CD4-positive, alpha-beta T cell (primary cell): ENCODE measurements around the gene RIMS1. TPM values are rescaled to one million over a fixed set of nuclear protein-coding genes. Genes with fewer than 3 reads are reported as not detected.

ENCODE experiments used
- ATAC-seq: fragments of 200-7000 bp; cut with Tn5 transposase; one replicate; pipeline ENCODE4 v1.10.0; 2022; ENCODE audit warnings: mild to moderate bottlenecking; ENCODE audit not compliant: poor library complexity
- CTCF ChIA-PET: fragments of 350-600 bp; sonication (Branson Sonifier 250); formaldehyde crosslinking; loops from one replicate; lab custom pipeline; 2021; ENCODE audit warnings: antibody characterized with exemption, inconsistent platforms; lab: Charles Lee
- POLR2A ChIA-PET: fragments of 350-600 bp; sonication (Branson Sonifier 250); formaldehyde crosslinking; loops from one replicate; lab custom pipeline; 2021; ENCODE audit warnings: antibody characterized with exemption, inconsistent platforms; lab: Charles Lee
- DNase-seq, 14 experiments: peaks; one replicate each; pipeline ENCODE4 v3.0.0-alpha.2; 2013 to 2020; ENCODE audit warnings: mixed read lengths in 2 of 14
- H3K27ac ChIP-seq, 2 donors: one replicate each; pipeline versions ENCODE4 v1.5.1 to v1.7.0; 2013; ENCODE audit warnings: low read length in 2 of 2, low read depth in 1 of 2, mild to moderate bottlenecking in 1 of 2
- H3K27me3 ChIP-seq, 2 experiments: 1 replicate in 1 of 2; 2 replicates in 1 of 2; pipeline versions ENCODE4 v1.6.1 to v1.7.0; 2013; ENCODE audit warnings: low read length in 2 of 2, control low read depth in 1 of 2, mild to moderate bottlenecking in 1 of 2, moderate library complexity in 1 of 2; ENCODE audit not compliant: insufficient read depth in 2 of 2, control insufficient read depth in 1 of 2
- H3K36me3 ChIP-seq: one replicate; pipeline ENCODE4 v1.6.1; 2013; ENCODE audit warnings: low read length, control low read depth; ENCODE audit not compliant: insufficient read depth
- H3K4me1 ChIP-seq: one replicate; pipeline ENCODE4 v1.6.1; 2013; ENCODE audit warnings: low read length, control low read depth; ENCODE audit not compliant: insufficient read depth
- H3K4me3 ChIP-seq: one replicate; pipeline ENCODE4 v1.5.1; 2013; ENCODE audit warnings: mild to moderate bottlenecking, low read length, moderate library complexity
- H3K9me3 ChIP-seq, 2 experiments: 1 replicate in 1 of 2; 2 replicates in 1 of 2; pipeline versions ENCODE4 v1.6.1 to v1.7.0; 2013; ENCODE audit warnings: low read length in 2 of 2, mild to moderate bottlenecking in 2 of 2, control low read depth in 1 of 2, moderate library complexity in 1 of 2; ENCODE audit not compliant: control insufficient read depth in 1 of 2, insufficient read depth in 1 of 2
- H3K27ac Mint-ChIP-seq: one replicate; pipeline ENCODE4 v1.8.0; 2020; ENCODE audit warnings: mixed read lengths
- H3K27me3 Mint-ChIP-seq: one replicate; pipeline ENCODE4 v1.8.0; 2021; ENCODE audit warnings: mixed read lengths
- H3K36me3 Mint-ChIP-seq: one replicate; pipeline ENCODE4 v1.8.0; 2021; ENCODE audit warnings: low read depth, mixed read lengths
- H3K4me1 Mint-ChIP-seq: one replicate; pipeline ENCODE4 v1.8.0; 2021; ENCODE audit warnings: low read depth, mixed read lengths
- H3K4me3 Mint-ChIP-seq: one replicate; pipeline ENCODE4 v1.8.0; 2020; ENCODE audit warnings: mild to moderate bottlenecking, mixed read lengths
- H3K9me3 Mint-ChIP-seq: one replicate; pipeline ENCODE4 v1.8.0; 2020; ENCODE audit warnings: mixed read lengths
- CTCF ChIP-seq: fragments of 200-600 bp; IDR thresholded peaks from one replicate; pipeline ENCODE4 v1.8.0; 2022; ENCODE audit warnings: antibody characterized with exemption, mild to moderate bottlenecking
- intact Hi-C, 2 experiments: fragments of 100-400 bp; cut with DNase I in 1 of 2; cut with micrococcal nuclease in 1 of 2; formaldehyde crosslinking; loops; one replicate each; pipeline versions ENCODE4 v1.15.1 to v1.9.0; 2023 to 2025; cut with DNase I, micrococcal nuclease
- total RNA-seq, 174 experiments: library from RNA in 2 of 174; stranded (reverse) in 2 of 174; gene quantifications; one replicate each; pipeline ENCODE4 v1.2.3 and lab custom pipeline; 2021 to 2026

Gene RIMS1
- total RNA-seq, 2 experiments from 2014 or later = not detected

GRCh38 chr6:72132427-72132826 is 246.1 kb downstream of the RIMS1 start:
- no peak for DNase-seq
- no peak overlapping the region for H3K27ac Mint-ChIP-seq
- H3K4me3 ChIP-seq = no peak overlapping the region
- intact Hi-C loops = no loop called here
- no peaks in the 10 kb centered on the region for H3K36me3 ChIP-seq
- H3K36me3 Mint-ChIP-seq = no peaks in the 10 kb centered on the region
- no peaks in the 10 kb centered on the region for H3K9me3 ChIP-seq
- no peaks in the 10 kb centered on the region for H3K27me3 Mint-ChIP-seq
- H3K27ac ChIP-seq = no peak overlapping the region
- H3K4me1 Mint-ChIP-seq = no peaks in the 10 kb centered on the region
- ATAC-seq = no peak
- ChIA-PET CTCF (no interaction called here), POLR2A (no interaction called here)
- H3K27me3 ChIP-seq = no peaks in the 10 kb centered on the region
- H3K4me1 ChIP-seq = no peaks in the 10 kb centered on the region
- H3K9me3 Mint-ChIP-seq = no peaks in the 10 kb centered on the region
- TF ChIP-seq CTCF = no peak
- H3K4me3 Mint-ChIP-seq = no peak overlapping the region

- ATAC-seq (no peak), DNase-seq (no peak)
- intact Hi-C loops = no loop called here
- H3K27ac Mint-ChIP-seq = no peak overlapping the region
- CTCF ChIA-PET = no interaction called here
- H3K4me1 Mint-ChIP-seq = no peaks in the 10 kb centered on the region
- H3K27me3 Mint-ChIP-seq = no peaks in the 10 kb centered on the region
- H3K4me3 ChIP-seq = no peak overlapping the region
- no peaks in the 10 kb centered on the region for H3K27me3 ChIP-seq
- no peak for TF ChIP-seq CTCF
- no peaks in the 10 kb centered on the region for H3K4me1 ChIP-seq
- no peaks in the 10 kb centered on the region for H3K9me3 Mint-ChIP-seq
- H3K27ac ChIP-seq = no peak overlapping the region
- no peak overlapping the region for H3K4me3 Mint-ChIP-seq
- no peaks in the 10 kb centered on the region for H3K36me3 ChIP-seq
- H3K36me3 Mint-ChIP-seq = no peaks in the 10 kb centered on the region
- POLR2A ChIA-PET = no interaction called here
- no peaks in the 10 kb centered on the region for H3K9me3 ChIP-seq
These were observed 246.5 kb downstream of the RIMS1 start for GRCh38 chr6:72132851-72133250.

GRCh38 chr6:72133324-72133723 is 247.0 kb downstream of the RIMS1 start:
- H3K4me3 ChIP-seq = no peak overlapping the region
- CTCF ChIA-PET = no interaction called here

More at GRCh38 chr6:72133324-72133723, 247.0 kb downstream of the RIMS1 start:
- no peaks in the 10 kb centered on the region for H3K4me1 Mint-ChIP-seq
- Histone ChIP-seq H3K4me1 (no peaks in the 10 kb centered on the region), H3K27ac (no peak overlapping the region), H3K36me3 (no peaks in the 10 kb centered on the region), H3K9me3 (no peaks in the 10 kb centered on the region), H3K27me3 (no peaks in the 10 kb centered on the region)
- no peaks in the 10 kb centered on the region for H3K9me3 Mint-ChIP-seq
- intact Hi-C loops = no loop called here
- no peak for TF ChIP-seq CTCF
- no peak overlapping the region for H3K27ac Mint-ChIP-seq
- POLR2A ChIA-PET = no interaction called here
- no peaks in the 10 kb centered on the region for H3K36me3 Mint-ChIP-seq
- H3K27me3 Mint-ChIP-seq = no peaks in the 10 kb centered on the region
- ATAC-seq (no peak), DNase-seq (no peak)
- H3K4me3 Mint-ChIP-seq = no peak overlapping the region
